Fibroblast of the aortic adventitia (primary cell): ENCODE measurements around the gene SPSB1. TPM values are rescaled to one million over a fixed set of nuclear protein-coding genes. Genes with fewer than 3 reads are reported as not detected.

Experiments used
- DNase-seq: peaks from one replicate; pipeline ENCODE4 v3.0.0-alpha.2; 2010; ENCODE audit warnings: low read depth
- H3K4me3 ChIP-seq: 2 replicates; pipeline ENCODE4 v1.5.1; 2011; ENCODE audit warnings: low read depth, mild to moderate bottlenecking, control low read depth, low read length, moderate library complexity
- CTCF ChIP-seq: IDR thresholded peaks from 2 replicates; pipeline ENCODE4 v1.5.1; 2011; ENCODE audit warnings: mild to moderate bottlenecking, low read length, control low read depth, inconsistent platforms; ENCODE audit not compliant: insufficient read depth
- total RNA-seq: library from RNA; depleted of rRNA; stranded (reverse); fragments of >200 nt; gene quantifications from 2 replicates; pipeline ENCODE4 v1.2.3, GENCODE V29; 2012; ENCODE audit warnings: low replicate concordance

Gene SPSB1
- total RNA-seq, 1 donor = 37.6 TPM

- no peak overlapping the region for H3K4me3 ChIP-seq
- TF ChIP-seq CTCF = no peak
- DNase-seq = no peak
These were observed 93.3 kb downstream of the SPSB1 start for GRCh38 chr1:9385801-9386573.

- no peak for TF ChIP-seq CTCF
- no peak overlapping the region for H3K4me3 ChIP-seq
- DNase-seq = peak; percentile 54
These were observed 95.9 kb downstream of the SPSB1 start for GRCh38 chr1:9388335-9389180.

GRCh38 chr1:9389968-9390367 is 97.3 kb downstream of the SPSB1 start:
- no peak overlapping the region for H3K4me3 ChIP-seq
- DNase-seq = no peak
- TF ChIP-seq CTCF = no peak

DNA sequence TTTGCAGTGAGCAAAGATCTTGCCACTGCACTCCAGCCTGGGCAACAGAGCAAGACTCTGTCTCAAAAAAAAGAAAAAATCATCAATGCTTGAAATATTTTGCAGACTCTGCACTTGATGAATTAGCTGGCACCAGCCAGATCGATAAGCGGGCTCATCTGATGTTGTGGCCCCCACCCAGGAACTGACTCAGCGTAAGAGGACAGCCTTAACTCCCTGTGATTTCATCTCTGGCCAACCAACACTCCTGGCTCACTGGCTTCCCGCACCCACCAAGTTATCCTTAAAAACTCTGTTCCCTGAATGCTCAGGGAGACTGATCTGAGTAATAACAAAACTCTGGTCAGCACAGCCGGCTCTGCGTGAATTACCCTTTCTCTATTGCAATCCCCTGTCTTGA is 98.9 kb downstream of the SPSB1 start:
- DNase-seq = peak; percentile 71
- no peak for TF ChIP-seq CTCF
- H3K4me3 ChIP-seq = no peak overlapping the region

DNA sequence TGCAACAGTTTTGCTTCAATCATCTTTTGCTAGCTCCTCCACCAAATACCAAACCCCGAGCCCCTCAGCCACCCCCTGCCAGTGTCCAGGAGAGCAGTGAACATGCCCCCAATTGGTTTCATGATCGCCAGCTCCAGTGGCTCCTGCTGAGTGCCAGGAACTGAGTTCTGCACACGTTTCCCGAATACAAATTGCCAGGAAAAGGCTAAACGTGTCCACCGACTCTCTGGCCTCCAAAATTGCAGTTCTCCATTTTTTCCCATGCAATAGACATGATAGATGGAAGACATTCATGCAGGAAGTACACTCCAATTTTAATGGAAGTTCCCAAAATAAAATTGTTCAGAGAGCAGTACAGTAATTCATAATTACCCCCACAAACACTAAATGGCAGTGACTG is 101.3 kb downstream of the SPSB1 start:
- no peak for DNase-seq

DNA sequence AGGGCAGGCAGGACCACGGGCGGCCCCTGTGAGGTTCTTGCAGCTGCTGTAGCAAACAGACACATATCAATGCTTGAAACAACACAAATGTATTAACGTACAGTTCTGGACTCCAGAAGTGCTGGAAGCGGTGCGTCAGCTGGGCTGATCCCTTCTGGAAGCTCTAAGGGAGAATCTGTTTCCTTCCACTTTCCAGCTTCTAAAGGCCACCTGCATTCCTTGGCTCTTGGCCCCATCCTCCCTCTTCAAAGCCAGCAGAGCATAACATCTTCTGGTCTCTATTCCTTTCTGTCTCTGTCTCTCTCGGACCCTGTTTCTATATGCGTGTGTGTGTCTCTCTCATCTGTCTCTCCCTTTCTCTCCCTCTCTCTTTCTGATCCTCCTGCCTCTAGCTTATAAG is 102.3 kb downstream of the SPSB1 start:
- no peak for TF ChIP-seq CTCF
- DNase-seq = no peak
- no peak overlapping the region for H3K4me3 ChIP-seq

More for the DNA sequence above, 101.3 kb downstream of the SPSB1 start:
- no peak overlapping the region for H3K4me3 ChIP-seq
- TF ChIP-seq CTCF = no peak
